ENCODE measurements around the gene MAPK9.

Gene MAPK9

GRCh38 chr5:180289433-180289832 lies 2.5 kb downstream of the MAPK9 start:
- Histone ChIP-seq H3K4me3 (ENCODE audit: low read length) (no peak overlapping the region), H3K4me2 (ENCODE audit: low read length) (no peak overlapping the region), H3K36me3 (ENCODE audit: insufficient read depth, low read length) (no peaks in the 10 kb centered on the region), H3K27me3 (ENCODE audit: control insufficient read depth, insufficient read depth, low read length) (no peaks in the 10 kb centered on the region), H3K9ac (ENCODE audit: low read depth, low read length) (no peak overlapping the region), H3K4me1 (ENCODE audit: control insufficient read depth, insufficient read depth, low read length) (peaks cover 14% of the 10 kb centered on the region), H3K9me3 (replicated peaks; ENCODE audit: low read length) (no peaks in the 10 kb centered on the region)

GRCh38 chr5:180287868-180288267 lies 4.0 kb downstream of the MAPK9 start:
- Histone ChIP-seq H3K36me3 (ENCODE audit: insufficient read depth, low read length) (peaks cover 3% of the 10 kb centered on the region), H3K4me1 (ENCODE audit: control insufficient read depth, insufficient read depth, low read length) (peaks cover 10% of the 10 kb centered on the region), H3K9ac (ENCODE audit: low read depth, low read length) (no peak overlapping the region), H3K4me3 (ENCODE audit: low read length) (no peak overlapping the region), H3K4me2 (ENCODE audit: low read length) (no peak overlapping the region), H3K9me3 (replicated peaks; ENCODE audit: low read length) (no peaks in the 10 kb centered on the region), H3K27me3 (ENCODE audit: control insufficient read depth, insufficient read depth, low read length) (no peaks in the 10 kb centered on the region)

GRCh38 chr5:180287404-180287803 lies 4.5 kb downstream of the MAPK9 start:
- Histone ChIP-seq H3K27me3 (ENCODE audit: control insufficient read depth, insufficient read depth, low read length) (no peaks in the 10 kb centered on the region), H3K4me1 (ENCODE audit: control insufficient read depth, insufficient read depth, low read length) (peaks cover 10% of the 10 kb centered on the region), H3K9ac (ENCODE audit: low read depth, low read length) (no peak overlapping the region), H3K36me3 (ENCODE audit: insufficient read depth, low read length) (peaks cover 3% of the 10 kb centered on the region), H3K9me3 (replicated peaks; ENCODE audit: low read length) (no peaks in the 10 kb centered on the region), H3K4me3 (ENCODE audit: low read length) (no peak overlapping the region), H3K4me2 (ENCODE audit: low read length) (no peak overlapping the region)

- Histone ChIP-seq H3K27me3 (ENCODE audit: control insufficient read depth, insufficient read depth, low read length) (no peaks in the 10 kb centered on the region), H3K9ac (ENCODE audit: low read depth, low read length) (no peak overlapping the region), H3K9me3 (replicated peaks; ENCODE audit: low read length) (no peaks in the 10 kb centered on the region), H3K36me3 (ENCODE audit: insufficient read depth, low read length) (peaks cover 33% of the 10 kb centered on the region), H3K4me1 (ENCODE audit: control insufficient read depth, insufficient read depth, low read length) (no peaks in the 10 kb centered on the region), H3K4me3 (ENCODE audit: low read length) (no peak overlapping the region), H3K4me2 (ENCODE audit: low read length) (no peak overlapping the region)
Measured at GRCh38 chr5:180284149-180284548, 7.7 kb downstream of the MAPK9 start.

GRCh38 chr5:180283026-180283615 lies 8.8 kb downstream of the MAPK9 start:
- Histone ChIP-seq H3K4me1 (ENCODE audit: control insufficient read depth, insufficient read depth, low read length) (no peaks in the 10 kb centered on the region), H3K36me3 (ENCODE audit: insufficient read depth, low read length) (peaks cover 35% of the 10 kb centered on the region), H3K9ac (ENCODE audit: low read depth, low read length) (no peak overlapping the region), H3K4me3 (ENCODE audit: low read length) (no peak overlapping the region), H3K27me3 (ENCODE audit: control insufficient read depth, insufficient read depth, low read length) (no peaks in the 10 kb centered on the region), H3K9me3 (replicated peaks; ENCODE audit: low read length) (no peaks in the 10 kb centered on the region), H3K4me2 (ENCODE audit: low read length) (no peak overlapping the region)

- Histone ChIP-seq H3K9me3 (replicated peaks; ENCODE audit: low read length) (no peaks in the 10 kb centered on the region), H3K4me1 (ENCODE audit: control insufficient read depth, insufficient read depth, low read length) (no peaks in the 10 kb centered on the region), H3K36me3 (ENCODE audit: insufficient read depth, low read length) (peaks cover 41% of the 10 kb centered on the region), H3K9ac (ENCODE audit: low read depth, low read length) (no peak overlapping the region), H3K4me3 (ENCODE audit: low read length) (no peak overlapping the region), H3K27me3 (ENCODE audit: control insufficient read depth, insufficient read depth, low read length) (no peaks in the 10 kb centered on the region), H3K4me2 (ENCODE audit: low read length) (no peak overlapping the region)
Measured at GRCh38 chr5:180282281-180282680, 9.6 kb downstream of the MAPK9 start.

GRCh38 chr5:180281706-180282105 lies 10.2 kb downstream of the MAPK9 start:
- H3K9me3 ChIP-seq (replicated peaks; ENCODE audit: low read length) = no peaks in the 10 kb centered on the region
- H3K36me3 ChIP-seq (ENCODE audit: insufficient read depth, low read length) = peaks cover 46% of the 10 kb centered on the region
- H3K27me3 ChIP-seq (ENCODE audit: control insufficient read depth, insufficient read depth, low read length) = no peaks in the 10 kb centered on the region
- H3K9ac ChIP-seq (ENCODE audit: low read depth, low read length) = no peak overlapping the region
- H3K4me1 ChIP-seq (ENCODE audit: control insufficient read depth, insufficient read depth, low read length) = no peaks in the 10 kb centered on the region
- no peak overlapping the region for H3K4me2 ChIP-seq (ENCODE audit: low read length)
- H3K4me3 ChIP-seq (ENCODE audit: low read length) = no peak overlapping the region

- Histone ChIP-seq H3K4me2 (ENCODE audit: low read length) (no peak overlapping the region), H3K27me3 (ENCODE audit: control insufficient read depth, insufficient read depth, low read length) (no peaks in the 10 kb centered on the region), H3K9ac (ENCODE audit: low read depth, low read length) (no peak overlapping the region), H3K4me3 (ENCODE audit: low read length) (no peak overlapping the region), H3K9me3 (replicated peaks; ENCODE audit: low read length) (no peaks in the 10 kb centered on the region), H3K4me1 (ENCODE audit: control insufficient read depth, insufficient read depth, low read length) (no peaks in the 10 kb centered on the region), H3K36me3 (ENCODE audit: insufficient read depth, low read length) (peaks cover 44% of the 10 kb centered on the region)
Measured at GRCh38 chr5:180274695-180275094, 17.2 kb downstream of the MAPK9 start.

- peaks cover 37% of the 10 kb centered on the region for H3K36me3 ChIP-seq (ENCODE audit: insufficient read depth, low read length)
- no peak overlapping the region for H3K4me3 ChIP-seq (ENCODE audit: low read length)
- H3K9ac ChIP-seq (ENCODE audit: low read depth, low read length) = no peak overlapping the region
- no peaks in the 10 kb centered on the region for H3K4me1 ChIP-seq (ENCODE audit: control insufficient read depth, insufficient read depth, low read length)
- H3K4me2 ChIP-seq (ENCODE audit: low read length) = no peak overlapping the region
- H3K27me3 ChIP-seq (ENCODE audit: control insufficient read depth, insufficient read depth, low read length) = no peaks in the 10 kb centered on the region
- peaks cover 5% of the 10 kb centered on the region for H3K9me3 ChIP-seq (replicated peaks; ENCODE audit: low read length)
Measured at GRCh38 chr5:180271221-180271620, 20.7 kb downstream of the MAPK9 start.

GRCh38 chr5:180259260-180259611 lies 32.6 kb downstream of the MAPK9 start:
- Histone ChIP-seq H3K4me3 (ENCODE audit: low read length) (no peak overlapping the region), H3K36me3 (ENCODE audit: insufficient read depth, low read length) (peaks cover 73% of the 10 kb centered on the region), H3K4me1 (ENCODE audit: control insufficient read depth, insufficient read depth, low read length) (no peaks in the 10 kb centered on the region), H3K4me2 (ENCODE audit: low read length) (no peak overlapping the region), H3K27me3 (ENCODE audit: control insufficient read depth, insufficient read depth, low read length) (no peaks in the 10 kb centered on the region), H3K9ac (ENCODE audit: low read depth, low read length) (no peak overlapping the region), H3K9me3 (replicated peaks; ENCODE audit: low read length) (peaks cover 70% of the 10 kb centered on the region)

GRCh38 chr5:180253036-180253824 lies 38.7 kb downstream of the MAPK9 start:
- Histone ChIP-seq H3K9ac (ENCODE audit: low read depth, low read length) (no peak overlapping the region), H3K4me2 (ENCODE audit: low read length) (no peak overlapping the region), H3K4me3 (ENCODE audit: low read length) (no peak overlapping the region), H3K27me3 (ENCODE audit: control insufficient read depth, insufficient read depth, low read length) (no peaks in the 10 kb centered on the region), H3K36me3 (ENCODE audit: insufficient read depth, low read length) (peaks cover 57% of the 10 kb centered on the region), H3K9me3 (replicated peaks; ENCODE audit: low read length) (peaks cover 60% of the 10 kb centered on the region), H3K4me1 (ENCODE audit: control insufficient read depth, insufficient read depth, low read length) (no peaks in the 10 kb centered on the region)

- no peaks in the 10 kb centered on the region for H3K4me1 ChIP-seq (ENCODE audit: control insufficient read depth, insufficient read depth, low read length)
- H3K36me3 ChIP-seq (ENCODE audit: insufficient read depth, low read length) = peaks cover 58% of the 10 kb centered on the region
- H3K9me3 ChIP-seq (replicated peaks; ENCODE audit: low read length) = peaks cover 46% of the 10 kb centered on the region
Measured at GRCh38 chr5:180251887-180252286, 40.0 kb downstream of the MAPK9 start.

More at GRCh38 chr5:180251887-180252286, 40.0 kb downstream of the MAPK9 start:
- no peak overlapping the region for H3K9ac ChIP-seq (ENCODE audit: low read depth, low read length)
- no peak overlapping the region for H3K4me2 ChIP-seq (ENCODE audit: low read length)
- H3K27me3 ChIP-seq (ENCODE audit: control insufficient read depth, insufficient read depth, low read length) = no peaks in the 10 kb centered on the region
- no peak overlapping the region for H3K4me3 ChIP-seq (ENCODE audit: low read length)
